ENCODE results near the gene RLF.

Gene RLF

GRCh38 chr1:40232444-40232843 is 71.3 kb downstream of the RLF start:
- no peak for DNase-seq (ENCODE audit: low spot score)

DNA sequence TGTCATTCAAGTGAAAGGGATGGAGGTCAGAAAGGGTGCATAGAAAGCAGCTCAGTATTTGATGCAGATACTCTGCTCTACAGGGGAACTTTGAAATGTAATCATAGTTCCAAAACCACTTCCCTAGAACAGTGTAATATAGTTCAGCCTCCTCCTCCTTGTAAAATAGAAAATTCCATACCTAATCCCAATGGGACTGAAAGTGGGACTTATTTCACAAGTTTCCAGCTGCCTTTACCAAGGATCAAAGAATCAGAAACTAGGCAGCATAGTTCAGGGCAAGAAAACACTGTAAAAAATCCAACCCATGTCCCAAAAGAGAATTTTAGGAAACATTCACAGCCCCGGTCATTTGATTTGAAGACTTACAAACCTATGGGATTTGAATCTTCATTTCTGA is 78.4 kb downstream of the RLF start:
- no peak for DNase-seq (ENCODE audit: low spot score)

GRCh38 chr1:40240390-40240789 is 79.2 kb downstream of the RLF start:
- DNase-seq (ENCODE audit: low spot score), result no peak

GRCh38 chr1:40241362-40241761 is 80.2 kb downstream of the RLF start:
- no peak for DNase-seq (ENCODE audit: low spot score)

- no peak for DNase-seq (ENCODE audit: low spot score)
These were observed 82.2 kb downstream of the RLF start for GRCh38 chr1:40243351-40243750.

- DNase-seq (ENCODE audit: low spot score), result no peak
These were observed 83.1 kb downstream of the RLF start for GRCh38 chr1:40244138-40244744.

DNA sequence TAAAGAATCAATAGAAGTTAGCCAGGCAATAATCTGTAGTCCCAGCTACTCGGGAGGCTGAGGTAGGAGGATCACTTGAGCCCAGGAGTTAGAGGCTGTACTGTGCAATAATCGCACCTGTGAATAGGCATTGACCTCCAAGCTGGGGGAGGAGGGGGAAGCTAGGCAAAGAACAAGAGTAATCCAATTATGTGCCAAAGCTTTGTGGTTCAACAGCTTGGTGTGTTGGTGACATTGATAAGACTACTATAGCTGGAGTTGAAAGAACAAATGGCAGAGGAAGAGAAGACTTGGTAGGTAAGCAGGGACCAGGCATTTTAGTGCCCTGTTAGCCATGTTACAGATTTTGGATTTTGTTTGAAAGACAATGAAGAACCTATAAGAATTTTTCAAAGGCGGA is 84.5 kb downstream of the RLF start:
- DNase-seq (ENCODE audit: low spot score), result no peak

DNA sequence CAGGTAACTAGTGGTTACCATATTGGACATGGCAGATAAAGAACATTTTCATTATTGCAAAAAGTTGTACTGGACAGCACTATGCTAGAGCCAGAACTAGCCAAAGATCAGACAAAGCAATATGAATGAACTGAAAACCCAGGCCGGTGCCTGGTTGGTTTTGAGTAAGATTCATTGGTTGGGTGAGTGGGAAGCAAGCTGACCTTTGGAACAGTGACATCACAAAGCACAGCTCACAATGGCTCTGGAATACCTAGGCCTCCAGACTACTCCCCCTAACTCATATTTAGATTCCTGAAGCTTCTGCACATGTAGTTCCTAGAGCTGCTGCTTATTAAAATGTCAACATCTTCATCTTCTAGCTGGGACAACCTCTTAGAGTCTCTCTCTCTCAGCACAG is 86.5 kb downstream of the RLF start, which contains the start of gene TMCO2:
Gene TMCO2, plus strand, starts transcription at position 283 of the 400 bp plus-strand sequence. Its CDS starts 57 bp downstream, at position 340.
- DNase-seq (ENCODE audit: low spot score), result no peak

- no peak for DNase-seq (ENCODE audit: low spot score)
These were observed 87.2 kb downstream of the RLF start for GRCh38 chr1:40248412-40248811.

DNA sequence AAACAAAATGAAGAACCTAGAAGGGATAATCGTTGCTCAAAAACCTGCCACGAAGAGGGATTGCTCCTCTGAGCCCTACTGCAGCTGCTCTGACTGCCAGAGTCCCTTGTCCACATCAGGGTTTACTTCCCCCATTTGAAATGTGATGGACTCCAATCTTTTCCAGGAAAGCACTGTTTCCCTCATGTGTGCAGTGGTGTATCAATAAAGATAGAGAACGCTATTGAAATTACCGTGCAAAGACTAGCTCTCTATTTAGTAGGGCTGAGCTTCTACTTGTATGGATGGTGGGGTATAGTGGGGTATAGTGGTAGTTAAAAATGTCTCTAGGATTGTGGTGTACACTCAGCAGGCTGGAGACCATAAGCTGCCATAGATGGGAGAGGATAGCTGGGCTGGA is 90.3 kb downstream of the RLF start:
- no peak for DNase-seq (ENCODE audit: low spot score)

DNA sequence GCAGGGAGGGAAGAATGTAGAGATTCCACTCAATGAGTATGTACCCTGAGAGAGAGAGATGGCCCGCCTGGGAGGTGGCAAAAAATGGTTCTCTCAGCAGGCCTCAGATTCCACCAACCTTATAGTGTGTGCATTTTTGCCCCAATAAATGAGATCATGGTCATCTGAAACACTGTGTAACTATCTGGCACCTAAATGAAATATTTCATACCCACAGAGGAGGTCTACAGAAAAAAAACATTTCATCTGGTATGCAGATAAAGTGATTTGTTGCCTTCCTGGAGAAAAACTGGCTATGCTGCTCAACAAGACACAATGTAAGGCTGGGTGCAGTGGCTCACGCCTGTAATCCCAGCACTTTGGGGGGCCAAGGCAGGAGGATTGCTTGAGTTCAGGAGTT is 91.4 kb downstream of the RLF start:
- DNase-seq (ENCODE audit: low spot score), result no peak

DNA sequence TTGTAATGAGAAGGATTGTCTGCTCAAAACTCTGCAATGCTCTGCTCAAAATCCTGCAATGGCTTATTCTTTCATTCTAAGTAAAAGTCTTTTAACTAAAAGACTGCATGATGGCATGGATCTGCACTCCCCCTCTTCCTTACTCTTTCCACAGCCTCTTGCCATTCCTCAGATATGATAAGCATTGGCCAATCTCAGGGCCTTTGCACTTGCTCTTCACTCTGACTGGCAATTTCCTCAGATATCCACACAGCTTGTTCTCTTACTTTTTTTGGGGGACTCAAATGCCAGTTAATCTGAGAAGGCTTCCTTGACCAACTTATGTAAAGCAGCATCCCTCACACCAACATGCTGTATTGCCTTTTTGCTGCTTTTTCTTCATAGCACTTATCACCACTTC is 94.0 kb downstream of the RLF start:
- DNase-seq (ENCODE audit: low spot score), result no peak

DNA sequence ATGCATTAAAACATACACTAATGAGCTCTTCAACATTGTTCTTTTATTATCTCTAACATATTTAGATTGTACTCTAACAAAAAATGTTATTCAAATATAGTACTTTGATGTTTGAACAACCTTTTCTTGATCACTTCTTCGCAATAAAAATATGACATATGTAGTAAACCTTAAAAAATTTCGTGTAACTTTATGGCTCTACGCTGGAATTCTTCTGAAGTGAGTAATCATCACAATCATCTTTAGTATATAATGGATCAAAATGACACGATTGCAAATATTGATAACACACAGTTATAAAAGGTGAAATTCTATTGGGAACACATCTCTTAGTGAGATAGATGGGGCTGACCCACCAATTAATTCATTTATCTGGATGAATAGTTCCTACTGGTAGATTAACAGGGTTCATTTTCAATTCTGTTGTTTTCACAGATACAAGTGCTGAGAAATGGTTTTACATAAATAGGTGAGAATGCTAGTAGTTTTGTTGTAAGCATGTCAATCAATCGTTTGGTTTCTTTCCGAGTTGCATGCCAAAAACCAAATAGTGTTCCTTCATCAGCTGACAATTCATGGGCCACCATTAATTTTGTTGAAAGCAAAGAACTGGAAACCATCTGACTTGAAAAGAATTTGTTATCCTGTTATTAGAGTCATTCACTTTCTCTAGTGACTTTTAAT is 95.4 kb downstream of the RLF start:
- no peak for DNase-seq (ENCODE audit: low spot score)

DNA sequence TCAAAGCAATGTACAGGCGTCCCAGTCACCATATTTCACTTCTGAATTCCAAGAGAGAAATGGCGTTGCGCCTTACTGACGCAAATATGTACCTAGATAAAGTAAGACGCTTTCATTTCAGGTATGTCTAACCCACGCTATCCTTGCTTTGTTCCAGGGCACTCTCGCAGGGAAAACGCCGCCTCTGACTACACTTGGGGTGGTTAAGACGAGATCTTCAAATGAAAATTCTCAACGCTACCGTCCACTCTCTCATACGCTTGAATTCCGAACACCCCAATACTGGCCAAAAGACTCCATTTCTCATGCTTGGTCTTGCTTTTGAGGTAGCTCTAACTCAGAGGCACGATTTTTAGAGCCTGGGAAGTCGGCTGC is 96.1 kb downstream of the RLF start:
- no peak for DNase-seq (ENCODE audit: low spot score)

GRCh38 chr1:40257688-40258444 is 96.7 kb downstream of the RLF start, which contains the start of gene ZMPSTE24:
Gene ZMPSTE24, plus strand, starts transcription at chr1:40258236. Its CDS starts 36 bp downstream, at chr1:40258272.
- peak; percentile 89 for DNase-seq (ENCODE audit: low spot score)

- no peak for DNase-seq (ENCODE audit: low spot score)
These were observed 97.2 kb downstream of the RLF start for GRCh38 chr1:40258445-40258769.

DNA sequence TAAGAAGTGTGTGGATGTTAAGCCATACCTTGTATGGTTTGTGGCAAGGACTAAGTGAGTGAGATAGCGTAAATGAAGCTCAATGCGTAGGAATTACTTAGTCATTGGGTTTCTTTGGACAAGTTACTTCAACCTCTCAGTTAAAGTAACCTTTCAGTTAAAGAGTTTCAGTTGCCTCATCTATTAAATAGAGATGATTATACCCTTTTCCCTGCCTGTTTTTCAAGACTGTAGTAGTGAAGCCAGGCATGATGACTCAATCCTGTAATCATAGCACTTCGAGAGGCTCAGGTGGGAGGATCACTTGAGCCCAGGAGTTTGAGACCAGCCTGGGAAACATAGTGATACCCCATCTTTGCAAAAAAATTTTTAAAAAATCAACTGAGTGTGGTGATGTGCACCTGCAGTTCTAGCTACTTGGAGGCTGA is 103.2 kb downstream of the RLF start:
- DNase-seq (ENCODE audit: low spot score), result no peak

DNA sequence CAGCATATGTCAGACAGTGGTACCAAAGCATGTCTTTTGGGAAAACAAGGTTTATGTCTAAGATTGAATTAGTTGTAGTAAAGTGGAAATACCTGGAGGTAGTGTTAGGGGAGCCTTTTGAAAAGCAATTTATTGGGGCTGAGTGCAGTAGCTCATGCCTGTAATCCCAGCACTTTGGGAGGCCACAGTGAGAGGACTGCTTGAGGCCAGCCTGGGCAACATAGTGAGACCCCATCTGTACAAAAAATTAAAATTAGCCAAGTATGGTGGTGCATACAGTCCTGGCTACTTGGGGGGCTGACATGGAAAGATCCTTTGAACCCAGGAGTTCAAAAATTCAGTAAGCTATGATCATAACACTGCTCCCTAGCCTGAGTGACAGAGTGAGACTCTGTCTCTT is 104.1 kb downstream of the RLF start:
- DNase-seq (ENCODE audit: low spot score), result no peak

DNA sequence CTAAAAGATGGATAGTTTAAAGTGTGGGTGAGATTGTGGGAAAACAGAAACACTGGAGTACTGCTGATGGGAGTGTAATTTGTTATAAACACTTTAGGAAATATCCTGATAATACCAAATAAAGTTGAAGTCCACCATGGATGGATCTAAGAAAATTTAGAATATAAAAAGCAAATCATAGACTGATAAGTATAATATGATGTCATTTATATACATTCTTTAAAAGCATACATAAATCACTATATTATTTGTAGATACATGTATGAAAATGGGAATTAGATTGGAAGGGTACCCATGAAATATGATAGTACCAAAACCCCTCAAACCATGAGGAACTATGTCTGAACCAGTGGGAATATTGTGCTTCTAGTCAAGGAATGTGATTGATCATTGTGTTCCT is 104.7 kb downstream of the RLF start:
- DNase-seq (ENCODE audit: low spot score), result no peak

- no peak for DNase-seq (ENCODE audit: low spot score)
These were observed 105.8 kb downstream of the RLF start for GRCh38 chr1:40266786-40267535.

DNA sequence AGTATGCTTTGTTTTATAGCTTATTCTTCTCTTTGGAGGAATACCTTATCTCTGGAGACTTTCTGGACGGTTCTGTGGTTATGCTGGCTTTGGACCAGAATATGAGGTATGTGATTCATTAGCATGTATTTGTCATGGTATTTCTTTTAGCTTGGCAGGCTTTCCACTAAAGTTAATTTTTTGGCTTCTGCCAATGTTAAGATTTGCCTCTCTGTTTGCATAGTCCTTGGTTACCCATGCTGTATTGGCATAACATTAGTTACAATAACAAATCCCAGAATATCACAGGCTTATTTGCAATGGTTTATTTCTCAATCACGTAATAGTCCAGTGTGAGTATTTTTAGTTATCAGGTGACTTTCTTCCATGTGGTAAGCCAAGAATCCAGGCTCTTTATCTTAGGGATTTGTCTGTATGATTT is 106.6 kb downstream of the RLF start:
- no peak for DNase-seq (ENCODE audit: low spot score)

- no peak for DNase-seq (ENCODE audit: low spot score)
These were observed 107.0 kb downstream of the RLF start for GRCh38 chr1:40268211-40268610.

Data from iPS-NIHi11 (cell line).